Transverse colon (tissue), 3 donors: ENCODE measurements around the gene ZCCHC7.

Experiments used
- CTCF ChIP-seq, 5 experiments: fragments of 200-600 bp in 3 of 5; fragments of 450-650 bp in 2 of 5; sonication (generic) in 3 of 5; IDR thresholded peaks; 1 replicate in 2 of 5; 2 replicates in 3 of 5; pipeline ENCODE4 v1.5.1; 2016 to 2017; ENCODE audit warnings: antibody characterized with exemption in 5 of 5, inconsistent platforms in 3 of 5, mild to moderate bottlenecking in 2 of 5, moderate library complexity in 1 of 5
- EP300 ChIP-seq: sonication (generic); formaldehyde crosslinking; IDR thresholded peaks from one replicate; pipeline ENCODE4 v1.6.1; 2017; ENCODE audit warnings: antibody characterized with exemption, low read depth
- POLR2A ChIP-seq: fragments of 450-650 bp; IDR thresholded peaks from one replicate; pipeline ENCODE4 v1.6.1; 2016; ENCODE audit warnings: antibody characterized with exemption, mild to moderate bottlenecking, moderate library complexity

GRCh38 chr9:37292896-37293295 is 172.5 kb downstream of the ZCCHC7 start:
- TF ChIP-seq POLR2A (no peak), EP300 (no peak), CTCF (IDR thresholded peaks at IDR 0.05) (no peak)
